Thyroid gland (tissue), 4 donors: ENCODE data around the gene PGAP3. TPM values are rescaled to one million over a fixed set of nuclear protein-coding genes. Genes with fewer than 3 reads are reported as not detected.
A peak's percentile ranks its signal among the peaks of the same experiment; 100 is the strongest.
"Not testable (repeated sequence)": the region's sequence is repeated elsewhere in the genome, so short reads cannot be mapped to it uniquely, and the experiment has no call there.

Experiments
- DNase-seq, 2 donors: peaks; one replicate each; pipeline ENCODE4 v3.0.0-alpha.2; 2019
- H3K27ac ChIP-seq, 3 donors: fragments of 200-600 bp; sonication (generic); 1 replicate in 2 of 3; 2 replicates in 1 of 3; pipeline ENCODE4 v1.5.1; 2016 to 2019; ENCODE audit warnings: mild to moderate bottlenecking in 1 of 3, moderate library complexity in 1 of 3
- H3K27me3 ChIP-seq: fragments of 200-600 bp; sonication (generic); one replicate; pipeline ENCODE4 v1.5.1; 2019
- H3K36me3 ChIP-seq, 2 donors: fragments of 200-600 bp; sonication (generic); one replicate each; pipeline ENCODE4 v1.5.1; 2016 to 2019
- H3K4me1 ChIP-seq, 2 donors: fragments of 200-600 bp; sonication (generic); one replicate each; pipeline ENCODE4 v1.5.1; 2017 to 2019
- H3K4me3 ChIP-seq, 3 donors: fragments of 200-600 bp; sonication (generic); replicated peaks in 1 of 3; 1 replicate in 2 of 3; 2 replicates in 1 of 3; pipeline ENCODE4 v1.5.1; 2016; ENCODE audit warnings: mild to moderate bottlenecking in 1 of 3
- H3K9me3 ChIP-seq: fragments of 200-600 bp; sonication (generic); one replicate; pipeline ENCODE4 v1.5.1; 2017
- POLR2A ChIP-seq, 2 donors: fragments of 450-650 bp; IDR thresholded peaks; one replicate each; pipeline ENCODE4 v1.6.1; 2017; ENCODE audit warnings: antibody characterized with exemption in 2 of 2, mild to moderate bottlenecking in 2 of 2, moderate library complexity in 1 of 2
- WGBS, 2 donors: methylation state at CpG; one replicate each; pipeline ENCODE4 v1.1.5; 2017; 5-methylcytosine and 5-hydroxymethylcytosine counted together
- intact Hi-C: fragments of 100-400 bp; cut with DNase I; formaldehyde crosslinking; loops from one replicate; pipeline ENCODE4 v1.15.1; 2023
- total RNA-seq, 4 donors: library from RNA; depleted of rRNA; stranded (reverse); fragments of >200 nt; gene quantifications; one replicate each; pipeline ENCODE4 v1.2.3, GENCODE V29; 2016
- TF ChIP-seq, protein P1 (sequence below), 6 experiments: fragments of 200-600 bp in 3 of 6; fragments of 450-650 bp in 3 of 6; sonication (generic) in 3 of 6; IDR thresholded peaks; one replicate each; pipeline ENCODE4 v1.5.1; 2016 to 2019; ENCODE audit warnings: antibody characterized with exemption in 6 of 6, mild to moderate bottlenecking in 2 of 6, inconsistent platforms in 1 of 6, moderate library complexity in 1 of 6

PGAP3 gene
- total RNA-seq, 4 donors from 2014 or later, result 55.6 to 88.1 (median 72.7) TPM

DNA sequence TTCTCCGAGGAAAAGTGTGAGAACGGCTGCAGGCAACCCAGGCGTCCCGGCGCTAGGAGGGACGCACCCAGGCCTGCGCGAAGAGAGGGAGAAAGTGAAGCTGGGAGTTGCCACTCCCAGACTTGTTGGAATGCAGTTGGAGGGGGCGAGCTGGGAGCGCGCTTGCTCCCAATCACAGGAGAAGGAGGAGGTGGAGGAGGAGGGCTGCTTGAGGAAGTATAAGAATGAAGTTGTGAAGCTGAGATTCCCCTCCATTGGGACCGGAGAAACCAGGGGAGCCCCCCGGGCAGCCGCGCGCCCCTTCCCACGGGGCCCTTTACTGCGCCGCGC is 11.9 kb upstream of the PGAP3 start, which contains the start of gene ERBB2:
Gene ERBB2, plus strand, starts transcription at position 247 of the 330 bp plus-strand sequence. CDS start 175 bp downstream, outside the sequence.
- Histone ChIP-seq H3K27ac (peak within 1 kb of the TSS; percentile 90 to 97 (median 92)), H3K36me3 (no peaks in the 10 kb centered on the region), H3K4me1 (peaks cover 34 to 43% of the 10 kb centered on the region in 2 donors), H3K4me3 (peak within 1 kb of the TSS; percentile 13 to 91 (median 70)), H3K9me3 (no peaks in the 10 kb centered on the region), H3K27me3 (no peaks in the 10 kb centered on the region)
- DNase-seq, result peak; percentile 89 to 90
- WGBS, 2 donors, result 1 to 2% methylated on average over 16 to 17 of the region's 20 CpGs
- peak in 1 of 2 donors; percentile 94 for TF ChIP-seq POLR2A (IDR thresholded peaks at IDR 0.05)
- TF ChIP-seq, protein P1, sequence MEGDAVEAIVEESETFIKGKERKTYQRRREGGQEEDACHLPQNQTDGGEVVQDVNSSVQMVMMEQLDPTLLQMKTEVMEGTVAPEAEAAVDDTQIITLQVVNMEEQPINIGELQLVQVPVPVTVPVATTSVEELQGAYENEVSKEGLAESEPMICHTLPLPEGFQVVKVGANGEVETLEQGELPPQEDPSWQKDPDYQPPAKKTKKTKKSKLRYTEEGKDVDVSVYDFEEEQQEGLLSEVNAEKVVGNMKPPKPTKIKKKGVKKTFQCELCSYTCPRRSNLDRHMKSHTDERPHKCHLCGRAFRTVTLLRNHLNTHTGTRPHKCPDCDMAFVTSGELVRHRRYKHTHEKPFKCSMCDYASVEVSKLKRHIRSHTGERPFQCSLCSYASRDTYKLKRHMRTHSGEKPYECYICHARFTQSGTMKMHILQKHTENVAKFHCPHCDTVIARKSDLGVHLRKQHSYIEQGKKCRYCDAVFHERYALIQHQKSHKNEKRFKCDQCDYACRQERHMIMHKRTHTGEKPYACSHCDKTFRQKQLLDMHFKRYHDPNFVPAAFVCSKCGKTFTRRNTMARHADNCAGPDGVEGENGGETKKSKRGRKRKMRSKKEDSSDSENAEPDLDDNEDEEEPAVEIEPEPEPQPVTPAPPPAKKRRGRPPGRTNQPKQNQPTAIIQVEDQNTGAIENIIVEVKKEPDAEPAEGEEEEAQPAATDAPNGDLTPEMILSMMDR (IDR thresholded peaks at IDR 0.05), result no peak
- intact Hi-C loops, result no loop called here

DNA sequence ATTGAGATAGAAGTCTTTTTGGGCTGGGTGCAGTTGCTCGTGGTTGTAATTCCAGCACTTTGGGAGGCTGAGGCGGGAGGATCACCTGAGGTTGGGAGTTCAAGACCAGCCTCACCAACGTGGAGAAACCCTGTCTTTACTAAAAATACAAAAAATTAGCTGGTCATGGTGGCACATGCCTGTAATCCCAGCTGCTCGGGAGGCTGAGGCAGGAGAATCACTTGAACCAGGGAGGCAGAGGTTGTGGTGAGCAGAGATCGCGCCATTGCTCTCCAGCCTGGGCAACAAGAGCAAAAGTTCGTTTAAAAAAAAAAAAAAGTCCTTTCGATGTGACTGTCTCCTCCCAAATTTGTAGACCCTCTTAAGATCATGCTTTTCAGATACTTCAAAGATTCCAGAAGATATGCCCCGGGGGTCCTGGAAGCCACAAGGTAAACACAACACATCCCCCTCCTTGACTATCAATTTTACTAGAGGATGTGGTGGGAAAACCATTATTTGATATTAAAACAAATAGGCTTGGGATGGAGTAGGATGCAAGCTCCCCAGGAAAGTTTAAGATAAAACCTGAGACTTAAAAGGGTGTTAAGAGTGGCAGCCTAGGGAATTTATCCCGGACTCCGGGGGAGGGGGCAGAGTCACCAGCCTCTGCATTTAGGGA is 11.4 kb upstream of the PGAP3 start:
- Histone ChIP-seq H3K4me3 (peak overlapping the region in 1 of 3 donors; percentile 91), H3K4me1 (peaks cover 29 to 38% of the 10 kb centered on the region in 2 donors), H3K27ac (peak overlapping the region; percentile 76 to 97 (median 90))
- H3K27me3 ChIP-seq, H3K36me3 ChIP-seq, H3K9me3 ChIP-seq, intact Hi-C loops, DNase-seq: not testable (repeated sequence)
- 45 to 46% methylated on average over 11 of the region's 11 CpGs for WGBS, 2 donors

DNA sequence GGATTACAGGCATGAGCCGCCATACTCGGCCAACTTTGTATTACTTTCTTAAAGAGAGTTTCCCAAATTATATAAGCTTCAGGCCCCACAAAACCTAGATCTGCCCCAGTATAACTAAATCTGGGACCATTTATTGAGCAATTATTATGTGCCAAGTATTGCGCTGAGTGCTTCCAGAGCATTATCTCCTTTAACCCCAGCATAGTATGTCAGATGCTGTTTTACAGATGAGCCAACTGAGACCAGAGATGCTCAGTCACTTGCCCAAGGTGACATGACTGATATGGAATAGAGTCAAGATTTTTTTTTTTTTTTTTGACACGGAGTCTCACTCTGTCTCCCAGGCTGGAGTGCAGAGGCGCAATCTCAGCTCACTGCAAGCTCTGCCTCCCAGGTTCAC is 10.1 kb upstream of the PGAP3 start:
- Histone ChIP-seq H3K9me3 (no peaks in the 10 kb centered on the region), H3K36me3 (no peaks in the 10 kb centered on the region), H3K4me3 (no peak overlapping the region), H3K4me1 (peaks cover 16 to 25% of the 10 kb centered on the region in 2 donors), H3K27me3 (no peaks in the 10 kb centered on the region), H3K27ac (no peak overlapping the region)
- 94 to 95% methylated on average over 5 of the region's 5 CpGs for WGBS, 2 donors
- no peak for DNase-seq
- intact Hi-C loops, result no loop called here
- TF ChIP-seq POLR2A (IDR thresholded peaks at IDR 0.05), result no peak
- TF ChIP-seq, protein P1 (IDR thresholded peaks at IDR 0.05), result no peak

DNA sequence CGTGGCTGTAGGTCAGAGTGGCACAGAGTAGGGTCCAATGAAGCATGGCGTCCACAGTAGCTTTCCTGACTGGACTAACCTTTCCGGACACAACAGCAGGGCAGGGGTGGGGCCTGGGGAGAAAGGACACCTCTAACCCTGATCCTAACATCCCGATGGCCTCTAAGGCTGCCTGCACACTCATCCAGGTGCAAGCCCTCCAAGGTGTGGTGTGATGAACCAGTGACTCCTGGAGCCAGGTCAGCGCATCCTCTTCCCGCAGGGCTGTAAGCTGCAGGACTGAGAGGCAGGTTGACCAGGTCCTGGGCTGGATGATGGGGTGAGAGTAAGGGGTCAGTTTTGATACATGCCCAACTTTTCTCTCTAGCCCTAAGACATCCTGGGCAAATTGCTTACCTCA is 8.9 kb upstream of the PGAP3 start:
- H3K9me3 ChIP-seq, result no peaks in the 10 kb centered on the region
- intact Hi-C loops, result no loop called here
- 80 to 81% methylated on average over 3 to 6 of the region's 6 CpGs for WGBS, 2 donors
- no peak for DNase-seq
- H3K4me1 ChIP-seq, result peaks cover 6 to 14% of the 10 kb centered on the region in 2 donors
- TF ChIP-seq POLR2A (IDR thresholded peaks at IDR 0.05), result no peak
- TF ChIP-seq, protein P1 (IDR thresholded peaks at IDR 0.05), result no peak
- no peak overlapping the region for H3K4me3 ChIP-seq
- no peaks in the 10 kb centered on the region for H3K36me3 ChIP-seq
- no peaks in the 10 kb centered on the region for H3K27me3 ChIP-seq
- H3K27ac ChIP-seq, result no peak overlapping the region

DNA sequence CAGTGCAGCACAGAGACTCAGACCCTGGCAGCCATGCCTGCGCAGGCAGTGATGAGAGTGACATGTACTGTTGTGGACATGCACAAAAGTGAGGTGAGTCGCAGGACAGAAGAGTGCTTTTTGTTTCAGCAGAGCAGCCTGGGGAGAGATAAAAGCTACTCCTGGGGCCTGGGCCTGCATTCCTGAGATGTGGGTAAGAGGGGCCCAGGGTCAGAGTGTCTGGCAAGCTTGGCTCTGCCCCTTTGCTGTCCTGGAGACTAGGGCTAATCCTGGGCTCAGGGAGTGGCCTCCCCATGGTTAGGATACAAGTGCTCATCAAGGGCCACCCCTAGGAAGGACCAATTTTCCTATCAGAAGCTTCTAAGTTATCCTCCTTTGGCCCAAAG is 7.2 kb upstream of the PGAP3 start:
- intact Hi-C loops, result no loop called here
- Histone ChIP-seq H3K27me3 (no peaks in the 10 kb centered on the region), H3K9me3 (no peaks in the 10 kb centered on the region), H3K27ac (no peak overlapping the region), H3K4me3 (no peak overlapping the region), H3K4me1 (peaks cover 0 to 7% of the 10 kb centered on the region in 2 donors), H3K36me3 (no peaks in the 10 kb centered on the region)
- TF ChIP-seq POLR2A (IDR thresholded peaks at IDR 0.05), result no peak
- TF ChIP-seq, protein P1 (IDR thresholded peaks at IDR 0.05), result no peak
- WGBS, 2 donors, result 88% methylated on average over 2 of the region's 2 CpGs
- DNase-seq, result no peak
